Right ventricle myocardium superior (tissue), 1 donor: ENCODE measurements around the gene FANCF. TPM values are rescaled to one million over a fixed set of nuclear protein-coding genes. Genes with fewer than 3 reads are reported as not detected.
"Not testable (repeated sequence)": the region's sequence is repeated elsewhere in the genome, so short reads cannot be mapped to it uniquely, and the experiment has no call there.

ENCODE experiments used
- ATAC-seq: fragments of 200-7000 bp; cut with Tn5 transposase; one replicate; pipeline ENCODE4 v1.9.1; 2020; ENCODE audit warnings: mild to moderate bottlenecking; ENCODE audit not compliant: poor library complexity
- DNase-seq: peaks from one replicate; pipeline ENCODE4 v3.0.0-alpha.2; 2020
- intact Hi-C: fragments of 100-400 bp; cut with DNase I; formaldehyde crosslinking; loops from one replicate; pipeline ENCODE4 v1.11.2; 2022
- long read RNA-seq: library from polyadenylated mRNA; unstranded; transcript quantifications from one replicate; pipeline ENCODE4 v2.0.0, GENCODE V29; 2021
- total RNA-seq: library from RNA; stranded (reverse); fragmentation: NEBNext Ultra II Directional; extraction: Animal tissue kit (Norgen Biotek cat#: 25700); gene quantifications from one replicate; pipeline ENCODE4 v1.2.1, GENCODE V29; 2021
- donor health status: DM: no; HTN: yes; CAD: no; lungs with severe emphysema.

Gene FANCF
- 4.1 TPM for total RNA-seq
- long read RNA-seq, transcript FANCF-201 (1 exons, 2,952 nt): major isoform, 8 of 8 reads
- long read RNA-seq, partial matches to known transcripts: 0 of 8 reads
- long read RNA-seq, other reads (novel, unspliced or antisense): 0 of 8 reads

GRCh38 chr11:22625448-22626287 is at the start of gene FANCF:
Gene FANCF, minus strand, starts transcription at chr11:22625823. Its CDS starts 13 bp downstream, at chr11:22625810.
- intact Hi-C loops: loop anchor here (2.0 to 10.0 kb wide), 2 partner anchors 41 to 159 kb away; partner anchors contain the start of gene GAS2
- DNase-seq: peak; percentile 92
- ATAC-seq: peak; percentile 99

DNA sequence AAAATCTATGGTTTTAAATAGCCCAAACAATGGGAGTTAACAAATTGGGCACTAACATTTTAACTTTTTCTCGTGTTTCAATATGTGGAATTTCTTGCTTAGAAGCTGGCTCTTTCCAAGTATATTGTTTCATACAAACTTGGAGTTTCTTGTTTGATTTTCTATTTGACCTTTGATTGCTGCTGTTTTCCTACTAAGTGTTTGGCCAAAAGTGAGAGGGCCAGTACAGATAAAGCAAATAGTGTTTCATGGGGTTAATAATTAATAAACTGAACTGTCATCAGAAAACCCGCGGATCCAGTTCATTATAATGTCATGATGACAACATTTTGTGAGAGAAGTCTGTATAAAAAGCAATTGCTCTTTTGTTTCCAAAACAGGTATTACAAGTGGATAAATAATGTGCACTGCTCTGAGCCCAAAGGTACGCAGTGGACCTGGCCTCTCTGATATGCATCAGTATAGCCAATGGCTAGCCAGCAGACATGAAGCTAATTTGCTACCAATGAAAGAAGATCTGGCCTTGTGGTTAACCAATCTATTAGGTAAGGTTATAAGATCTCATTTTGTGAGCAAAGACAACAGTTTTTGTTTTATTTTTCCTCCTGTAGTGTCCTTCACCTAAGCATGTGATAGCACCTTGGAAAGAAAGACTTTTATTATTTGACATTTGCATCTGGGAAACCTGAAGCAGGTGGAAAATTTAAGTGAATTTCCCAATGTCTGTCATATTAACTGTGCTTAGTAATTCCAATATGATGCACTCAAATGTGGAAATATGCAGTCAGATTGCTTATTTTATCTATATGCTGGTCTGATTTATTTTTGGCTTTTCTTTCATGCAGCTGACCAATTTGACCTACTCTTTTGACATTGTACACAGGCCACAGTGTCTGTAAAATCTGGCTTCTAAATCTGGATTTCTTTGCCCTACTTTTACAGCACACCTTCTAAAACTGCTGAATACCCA is 49.1 kb upstream of the FANCF start:
- no peak for DNase-seq
- ATAC-seq: no peak
- intact Hi-C loops: no loop called here

GRCh38 chr11:22671751-22672150 is 46.1 kb upstream of the FANCF start:
- intact Hi-C loops: no loop called here
- no peak for ATAC-seq

GRCh38 chr11:22670830-22671229 is 45.2 kb upstream of the FANCF start:
- intact Hi-C loops: no loop called here
- ATAC-seq (no peak), DNase-seq (no peak)

More at GRCh38 chr11:22671751-22672150, 46.1 kb upstream of the FANCF start:
- no peak for DNase-seq

- intact Hi-C loops: no loop called here
- DNase-seq: no peak
- no peak for ATAC-seq
These were observed 43.7 kb upstream of the FANCF start for GRCh38 chr11:22669368-22669767.

- intact Hi-C loops: no loop called here
- DNase-seq (no peak), ATAC-seq (no peak)
These were observed 42.6 kb upstream of the FANCF start for GRCh38 chr11:22668005-22668796.

- ATAC-seq (peak; percentile 93), DNase-seq (peak; percentile 66)
- intact Hi-C loops: loop anchor here (2.0 kb wide), 1 partner anchor 42 kb away; the partner anchor contains the start of gene FANCF
These were observed 41.2 kb upstream of the FANCF start for GRCh38 chr11:22666688-22667439.

DNA sequence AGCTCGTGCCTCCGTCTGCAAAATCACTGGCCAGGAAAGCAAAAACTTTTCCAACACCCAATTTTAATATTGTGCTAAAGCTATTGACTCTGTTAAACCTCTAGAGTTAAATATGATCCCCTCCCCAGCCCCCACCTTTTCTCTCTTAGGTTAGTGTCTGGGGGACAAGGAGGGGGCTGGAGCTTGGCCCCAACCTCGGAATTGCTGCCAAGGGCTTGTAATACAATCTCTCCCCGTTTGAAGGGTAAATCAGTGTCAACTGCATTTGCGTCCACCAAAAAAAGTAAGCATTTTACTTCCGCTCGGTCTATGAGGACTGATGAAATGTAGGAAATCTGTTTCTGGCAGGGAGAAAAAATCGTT is 40.7 kb upstream of the FANCF start, which contains the start of gene GAS2:
Gene GAS2 (plus strand): TSS at position 287 of the 363 bp plus-strand sequence. CDS start 8,259 bp downstream, outside the sequence.
- intact Hi-C loops: loop anchor here (2.0 kb wide), 1 partner anchor 42 kb away; the partner anchor contains the start of gene FANCF
- DNase-seq (no peak), ATAC-seq (peak; percentile 40)

- intact Hi-C loops: no loop called here
- ATAC-seq: no peak
- DNase-seq: no peak
These were observed 34.2 kb upstream of the FANCF start for GRCh38 chr11:22659783-22660182.

DNA sequence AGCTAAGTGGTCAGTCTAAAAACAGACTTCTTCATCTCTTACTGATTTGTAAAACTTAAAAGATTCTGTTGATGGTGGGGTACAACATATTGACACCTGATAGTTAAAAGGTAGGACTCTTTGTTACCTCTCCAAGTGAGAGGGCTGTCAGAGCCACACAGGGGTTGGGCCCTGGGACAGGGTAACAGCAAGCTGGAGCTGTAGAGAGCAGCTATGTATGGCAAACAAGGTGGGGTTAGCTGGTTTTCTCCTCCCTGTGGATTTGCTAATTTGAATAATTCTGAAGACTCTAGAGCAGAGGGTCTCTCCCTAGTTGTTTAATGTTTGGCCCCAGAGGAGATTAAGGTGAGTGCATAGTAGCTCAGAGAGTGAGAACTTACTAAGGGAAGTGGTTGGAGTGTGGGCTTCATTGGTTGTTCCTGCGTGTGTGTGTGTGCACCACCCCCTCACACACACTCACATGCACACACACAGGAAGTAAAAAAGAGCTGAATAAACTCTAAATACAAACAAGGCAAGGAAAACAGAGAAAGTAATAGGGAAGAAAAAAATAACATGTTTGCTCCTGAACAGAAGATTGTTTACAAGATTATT is 31.6 kb upstream of the FANCF start:
- intact Hi-C loops: no loop called here
- ATAC-seq (no peak), DNase-seq (no peak)

GRCh38 chr11:22656130-22656529 is 30.5 kb upstream of the FANCF start:
- DNase-seq (no peak), ATAC-seq (no peak)
- intact Hi-C loops: no loop called here

DNA sequence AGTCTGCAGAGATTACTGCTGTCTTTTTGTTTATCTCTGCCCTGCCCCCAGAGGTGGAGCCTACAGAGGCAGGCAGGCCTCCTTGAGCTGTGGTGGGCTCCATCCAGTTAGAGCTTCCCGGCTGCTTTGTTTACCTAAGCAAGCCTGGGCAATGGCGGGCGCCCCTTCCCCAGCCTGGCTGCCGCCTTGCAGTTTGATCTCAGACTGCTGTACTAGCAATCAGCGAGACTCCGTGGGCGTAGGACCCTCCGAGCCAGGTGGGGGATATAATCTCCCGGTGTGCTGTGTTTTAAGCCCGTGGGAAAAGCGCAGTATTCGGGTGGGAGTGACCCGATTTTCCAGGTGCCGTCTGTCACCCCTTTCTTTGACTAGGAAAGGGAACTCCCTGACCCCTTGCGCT is 26.7 kb upstream of the FANCF start:
- DNase-seq, ATAC-seq, intact Hi-C loops: not testable (repeated sequence)

DNA sequence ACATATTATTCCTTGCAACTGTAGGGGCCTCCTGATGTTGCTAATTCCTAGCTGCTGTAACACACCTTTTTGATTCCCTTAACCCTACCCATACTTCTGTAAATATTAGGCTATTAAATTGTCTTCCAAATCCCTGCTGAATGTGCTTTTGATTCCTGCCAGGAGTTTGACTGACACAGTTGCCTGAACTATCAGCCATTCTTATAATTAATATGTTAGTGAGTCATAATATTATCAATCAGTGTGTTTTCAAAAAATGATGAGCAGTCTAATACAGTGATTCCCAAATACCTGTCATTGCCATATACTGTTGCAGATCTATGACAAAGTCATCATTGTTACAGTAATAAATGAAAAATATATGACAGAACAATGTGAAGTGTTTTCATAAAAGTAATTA is 15.9 kb upstream of the FANCF start:
- intact Hi-C loops: no loop called here
- no peak for ATAC-seq
- no peak for DNase-seq

DNA sequence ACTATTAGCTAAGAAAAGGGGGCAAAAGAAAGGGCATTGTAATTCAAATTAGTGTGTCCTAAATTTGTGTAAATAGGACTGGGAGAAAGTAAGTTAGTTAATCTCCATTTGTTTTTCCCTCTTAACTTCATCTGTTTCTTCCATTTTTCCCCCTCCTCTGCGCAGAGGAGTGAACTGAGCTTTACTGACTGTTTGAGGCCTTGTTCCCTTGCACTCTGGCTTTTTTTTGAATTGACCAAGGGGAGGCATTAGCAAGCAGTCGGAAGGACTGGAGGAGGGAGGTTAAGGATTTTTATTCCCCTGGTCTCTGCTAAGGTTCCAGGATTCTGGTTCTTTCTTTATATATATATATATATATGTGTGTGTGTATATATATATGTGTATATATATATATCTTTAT is 15.2 kb upstream of the FANCF start:
- no peak for DNase-seq
- intact Hi-C loops: no loop called here
- ATAC-seq: no peak

DNA sequence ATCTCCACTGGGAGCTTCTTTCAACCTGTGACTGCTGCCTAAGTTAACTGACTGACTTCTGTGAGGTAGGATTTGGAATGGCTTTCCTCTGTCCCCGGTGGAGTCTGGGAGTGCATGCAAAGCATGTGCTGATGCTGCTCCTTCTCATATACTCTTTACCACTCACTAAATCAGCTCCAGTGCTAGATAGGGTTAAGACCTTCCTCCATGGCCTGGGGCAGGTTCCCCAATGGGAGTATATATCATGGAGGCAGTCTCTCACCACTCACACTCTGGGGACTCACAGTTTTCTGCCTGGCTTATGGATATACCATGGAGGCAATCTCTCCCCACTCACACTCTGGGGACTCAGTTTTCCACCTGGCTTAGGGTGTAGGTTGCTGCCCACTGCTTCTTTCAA is 10.1 kb upstream of the FANCF start:
- ATAC-seq (no peak), DNase-seq (no peak)
- intact Hi-C loops: no loop called here

DNA sequence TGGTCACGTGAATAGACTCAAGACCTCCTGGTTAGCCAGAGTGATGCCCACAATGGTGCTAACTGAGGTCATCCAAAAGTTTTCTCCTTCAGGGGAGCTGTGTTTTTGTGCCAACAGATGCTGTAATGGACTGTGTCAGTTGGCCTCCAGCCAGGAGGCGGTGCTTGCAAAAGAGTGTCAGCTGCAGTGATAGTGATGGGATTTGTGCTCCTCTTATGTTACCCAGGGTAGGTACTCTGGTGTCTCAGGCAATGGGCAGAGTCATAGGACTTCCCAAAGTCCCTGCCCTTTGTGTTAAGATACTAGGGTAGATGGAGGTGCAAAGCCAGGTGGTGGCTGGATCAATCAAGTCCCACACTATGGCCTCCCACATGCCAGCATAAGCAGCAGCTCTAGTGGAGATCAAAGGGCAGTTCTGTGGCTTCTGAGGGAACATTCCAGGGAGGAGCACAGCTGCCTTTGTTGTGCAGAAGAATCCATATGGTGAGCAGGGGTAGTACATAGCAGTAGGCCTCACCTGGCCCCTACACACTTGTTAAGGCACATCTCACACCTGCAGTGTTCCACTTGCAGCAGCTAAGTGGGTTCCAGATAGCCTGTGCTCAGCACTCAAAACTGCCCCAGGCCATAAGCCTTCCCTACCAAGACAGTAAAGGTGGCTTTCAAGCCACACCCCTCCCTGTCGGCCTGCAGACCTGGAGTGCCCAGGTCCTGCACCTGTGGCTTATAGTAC is 9.4 kb upstream of the FANCF start:
- intact Hi-C loops: no loop called here
- DNase-seq (no peak), ATAC-seq (no peak)
